HepG2 (cell line): Measurements from ENCODE around the gene NAMPT. TPM values are rescaled to one million over a fixed set of nuclear protein-coding genes. Genes with fewer than 3 reads are reported as not detected.

Source experiments
- AHR ChIP-seq: IDR thresholded peaks from 2 replicates; pipeline ENCODE4 v1.6.1; 2018; ENCODE audit warnings: missing genetic modification reagents, missing compliant biosample characterization
- ARID5B ChIP-seq: IDR thresholded peaks from 2 replicates; pipeline ENCODE4 v1.4.0; 2020; ENCODE audit warnings: mild to moderate bottlenecking, missing genetic modification reagents
- FIP1L1 ChIP-seq: fragments of 200-400 bp; formaldehyde crosslinking; IDR thresholded peaks from 2 replicates; pipeline ENCODE4 v1.6.1; 2018; ENCODE audit warnings: low read depth, mild to moderate bottlenecking, low read length, moderate library complexity, borderline replicate concordance; ENCODE audit not compliant: insufficient read depth
- HMGXB4 ChIP-seq, 2 experiments: sonication (generic) in 1 of 2; formaldehyde crosslinking in 1 of 2; IDR thresholded peaks; 2 replicates each; pipeline versions ENCODE4 v1.4.0 to v1.6.1; 2018 to 2020; ENCODE audit warnings: missing genetic modification reagents in 2 of 2, borderline replicate concordance in 1 of 2, low read depth in 1 of 2, mild to moderate bottlenecking in 1 of 2, missing biosample characterization in 1 of 2
- MLLT10 ChIP-seq: sonication (generic); formaldehyde crosslinking; IDR thresholded peaks from 2 replicates; pipeline ENCODE4 v1.4.0; 2020; ENCODE audit warnings: missing genetic modification reagents
- SMAD9 ChIP-seq: sonication (generic); formaldehyde crosslinking; IDR thresholded peaks from 2 replicates; pipeline ENCODE4 v1.5.1; 2020; ENCODE audit warnings: mild to moderate bottlenecking, missing genetic modification reagents
- SUZ12 ChIP-seq: fragments of 150-350 bp; IDR thresholded peaks from 2 replicates; pipeline ENCODE4 v1.6.1; 2014; ENCODE audit warnings: low read depth, low read length
- ZNF326 ChIP-seq: sonication (generic); formaldehyde crosslinking; IDR thresholded peaks from 2 replicates; pipeline ENCODE4 v1.4.0; 2020; ENCODE audit warnings: missing genetic modification reagents, borderline replicate concordance
- ZNF543 ChIP-seq: sonication (generic); formaldehyde crosslinking; IDR thresholded peaks from 2 replicates; pipeline ENCODE4 v1.4.0; 2020; ENCODE audit warnings: mild to moderate bottlenecking, missing genetic modification reagents
- ZNF598 ChIP-seq: sonication (generic); formaldehyde crosslinking; IDR thresholded peaks from 2 replicates; pipeline ENCODE4 v1.5.1; 2020; ENCODE audit warnings: mild to moderate bottlenecking, missing genetic modification reagents, borderline replicate concordance
- ZNF672 ChIP-seq: sonication (generic); formaldehyde crosslinking; IDR thresholded peaks from 2 replicates; pipeline ENCODE4 v1.8.1; 2022; ENCODE audit warnings: missing genetic modification reagents
- ZNF773 ChIP-seq: sonication (generic); formaldehyde crosslinking; IDR thresholded peaks from 2 replicates; pipeline ENCODE4 v1.4.0; 2020; ENCODE audit warnings: missing genetic modification reagents, borderline replicate concordance
- polyA plus RNA-seq, 8 experiments: library from polyadenylated mRNA; depleted of rRNA in 3 of 8; stranded (reverse) in 7 of 8; unstranded in 1 of 8; fragments of >200 nt; fragmentation: Illumina TruSeq in 4 of 8; extraction: Trizol in 4 of 8; gene quantifications; 2 replicates each; pipeline versions ENCODE4 v1.2.1 to v1.2.3, GENCODE V29; 2011 to 2016; ENCODE audit warnings: low read depth in 4 of 8, missing spikeins in 1 of 8, mixed read lengths in 1 of 8; ENCODE audit not compliant: insufficient read depth in 1 of 8
- total RNA-seq, 5 experiments: library from RNA; depleted of rRNA; stranded (reverse); fragments of >200 nt; fragmentation: Illumina TruSeq; extraction: Trizol; gene quantifications; 2 replicates each; pipeline ENCODE4 v1.2.3, GENCODE V29; 2016; ENCODE audit warnings: low read depth in 1 of 5
- TF ChIP-seq, protein P1 (sequence below), 2 experiments: sonication (generic) in 1 of 2; formaldehyde crosslinking in 1 of 2; IDR thresholded peaks; 2 replicates each; pipeline versions ENCODE4 v1.6.1 to v1.9.0; 2014 to 2022; ENCODE audit warnings: antibody characterized with exemption in 1 of 2, borderline replicate concordance in 1 of 2, inconsistent platforms in 1 of 2, low read depth in 1 of 2, missing genetic modification reagents in 1 of 2
- TF ChIP-seq, protein P2 (sequence below): sonication (generic); formaldehyde crosslinking; IDR thresholded peaks from 2 replicates; pipeline ENCODE4 v1.8.0; 2022; ENCODE audit warnings: mild to moderate bottlenecking, missing genetic modification reagents, moderate library complexity

NAMPT gene
- total and polyA plus RNA-seq, 2 of the 13 experiments (the other 11 are each of a cell fraction or from before 2014, with no cell fraction given) = 15.8 to 67.7 TPM

GRCh38 chr7:106285051-106285854, 470 bp upstream of the NAMPT start (continued):
- TF ChIP-seq, protein P1, sequence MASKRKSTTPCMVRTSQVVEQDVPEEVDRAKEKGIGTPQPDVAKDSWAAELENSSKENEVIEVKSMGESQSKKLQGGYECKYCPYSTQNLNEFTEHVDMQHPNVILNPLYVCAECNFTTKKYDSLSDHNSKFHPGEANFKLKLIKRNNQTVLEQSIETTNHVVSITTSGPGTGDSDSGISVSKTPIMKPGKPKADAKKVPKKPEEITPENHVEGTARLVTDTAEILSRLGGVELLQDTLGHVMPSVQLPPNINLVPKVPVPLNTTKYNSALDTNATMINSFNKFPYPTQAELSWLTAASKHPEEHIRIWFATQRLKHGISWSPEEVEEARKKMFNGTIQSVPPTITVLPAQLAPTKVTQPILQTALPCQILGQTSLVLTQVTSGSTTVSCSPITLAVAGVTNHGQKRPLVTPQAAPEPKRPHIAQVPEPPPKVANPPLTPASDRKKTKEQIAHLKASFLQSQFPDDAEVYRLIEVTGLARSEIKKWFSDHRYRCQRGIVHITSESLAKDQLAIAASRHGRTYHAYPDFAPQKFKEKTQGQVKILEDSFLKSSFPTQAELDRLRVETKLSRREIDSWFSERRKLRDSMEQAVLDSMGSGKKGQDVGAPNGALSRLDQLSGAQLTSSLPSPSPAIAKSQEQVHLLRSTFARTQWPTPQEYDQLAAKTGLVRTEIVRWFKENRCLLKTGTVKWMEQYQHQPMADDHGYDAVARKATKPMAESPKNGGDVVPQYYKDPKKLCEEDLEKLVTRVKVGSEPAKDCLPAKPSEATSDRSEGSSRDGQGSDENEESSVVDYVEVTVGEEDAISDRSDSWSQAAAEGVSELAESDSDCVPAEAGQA (IDR thresholded peaks at IDR 0.05; ENCODE audit: low read depth) = no peak
- TF ChIP-seq, protein P1 (CRISPR knock-in tag; IDR thresholded peaks at IDR 0.05; ENCODE audit: borderline replicate concordance) = no peak
- TF ChIP-seq ZNF672 (CRISPR knock-in tag) (no peak), HMGXB4 (CRISPR knock-in tag; IDR thresholded peaks at IDR 0.05; ENCODE audit: borderline replicate concordance in 1 of 2, low read depth in 1 of 2) (peak; percentile 46 to 61; a peak in 2 of 4 replicates), ZNF598 (CRISPR knock-in tag) (0 out of 2 replicates have a peak, but pooled peaks have one; percentile 31), ZNF326 (CRISPR knock-in tag) (no peak), MLLT10 (no peak), ARID5B (peak; percentile 83; the same call in 1 of the 2 replicates), FIP1L1 (no peak), ZNF773 (no peak), AHR (peak; percentile 40; the same call in 1 of the 2 replicates), ZNF543 (CRISPR knock-in tag) (peak; percentile 86), SUZ12 (no peak), SMAD9 (CRISPR knock-in tag) (no peak)
- TF ChIP-seq, protein P2, sequence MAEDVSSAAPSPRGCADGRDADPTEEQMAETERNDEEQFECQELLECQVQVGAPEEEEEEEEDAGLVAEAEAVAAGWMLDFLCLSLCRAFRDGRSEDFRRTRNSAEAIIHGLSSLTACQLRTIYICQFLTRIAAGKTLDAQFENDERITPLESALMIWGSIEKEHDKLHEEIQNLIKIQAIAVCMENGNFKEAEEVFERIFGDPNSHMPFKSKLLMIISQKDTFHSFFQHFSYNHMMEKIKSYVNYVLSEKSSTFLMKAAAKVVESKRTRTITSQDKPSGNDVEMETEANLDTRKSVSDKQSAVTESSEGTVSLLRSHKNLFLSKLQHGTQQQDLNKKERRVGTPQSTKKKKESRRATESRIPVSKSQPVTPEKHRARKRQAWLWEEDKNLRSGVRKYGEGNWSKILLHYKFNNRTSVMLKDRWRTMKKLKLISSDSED (CRISPR knock-in tag) = no peak
